ENCODE measurements around the gene UVRAG.
"Not testable (repeated sequence)": the region's sequence is repeated elsewhere in the genome, so short reads cannot be mapped to it uniquely, and the experiment has no call there.

UVRAG gene

GRCh38 chr11:75954039-75954438, 139.0 kb downstream of the UVRAG start:
- DNase-seq = no peak
- TF ChIP-seq GATA1 (IDR thresholded peaks at IDR 0.05; ENCODE audit: low read depth, low read length) (no peak), POLR2A (IDR thresholded peaks at IDR 0.05; ENCODE audit: low read length) (no peak)

GRCh38 chr11:75955443-75955842, 140.4 kb downstream of the UVRAG start:
- TF ChIP-seq POLR2A (IDR thresholded peaks at IDR 0.05; ENCODE audit: low read length) (no peak), GATA1 (IDR thresholded peaks at IDR 0.05; ENCODE audit: low read depth, low read length) (no peak)
- DNase-seq = no peak

- no peak for TF ChIP-seq GATA1 (IDR thresholded peaks at IDR 0.05; ENCODE audit: low read depth, low read length)
- no peak for TF ChIP-seq POLR2A (IDR thresholded peaks at IDR 0.05; ENCODE audit: low read length)
Measured at GRCh38 chr11:75959540-75959939, 144.5 kb downstream of the UVRAG start.

GRCh38 chr11:75964071-75964470, 149.1 kb downstream of the UVRAG start:
- TF ChIP-seq POLR2A (IDR thresholded peaks at IDR 0.05; ENCODE audit: low read length) (no peak), GATA1 (IDR thresholded peaks at IDR 0.05; ENCODE audit: low read depth, low read length) (no peak)

More at GRCh38 chr11:75959540-75959939, 144.5 kb downstream of the UVRAG start:
- no peak for DNase-seq

GRCh38 chr11:75966537-75967287, 151.7 kb downstream of the UVRAG start:
- TF ChIP-seq GATA1 (IDR thresholded peaks at IDR 0.05; ENCODE audit: low read depth, low read length) (no peak), POLR2A (IDR thresholded peaks at IDR 0.05; ENCODE audit: low read length) (no peak)
- no peak for DNase-seq

More at GRCh38 chr11:75964071-75964470, 149.1 kb downstream of the UVRAG start:
- no peak for DNase-seq

- TF ChIP-seq POLR2A (IDR thresholded peaks at IDR 0.05; ENCODE audit: low read length) (no peak), GATA1 (IDR thresholded peaks at IDR 0.05; ENCODE audit: low read depth, low read length) (no peak)
- DNase-seq = no peak
Measured at GRCh38 chr11:75968021-75968625, 153.1 kb downstream of the UVRAG start.

- DNase-seq = no peak
- TF ChIP-seq POLR2A (IDR thresholded peaks at IDR 0.05; ENCODE audit: low read length) (no peak), GATA1 (IDR thresholded peaks at IDR 0.05; ENCODE audit: low read depth, low read length) (no peak)
Measured at GRCh38 chr11:75969626-75970308, 154.8 kb downstream of the UVRAG start.

GRCh38 chr11:75973710-75974109, 158.7 kb downstream of the UVRAG start:
- not testable (repeated sequence) for DNase-seq

- not testable (repeated sequence) for DNase-seq
Measured at GRCh38 chr11:75979075-75979474, 164.1 kb downstream of the UVRAG start.

GRCh38 chr11:75979479-75980027, 164.5 kb downstream of the UVRAG start:
- DNase-seq = not testable (repeated sequence)

- no peak for DNase-seq
- TF ChIP-seq POLR2A (IDR thresholded peaks at IDR 0.05; ENCODE audit: low read length) = no peak
- TF ChIP-seq GATA1 (IDR thresholded peaks at IDR 0.05; ENCODE audit: low read depth, low read length) = no peak
Measured at GRCh38 chr11:75980031-75980430, 165.0 kb downstream of the UVRAG start.

- DNase-seq = no peak
- no peak for TF ChIP-seq GATA1 (IDR thresholded peaks at IDR 0.05; ENCODE audit: low read depth, low read length)
- no peak for TF ChIP-seq POLR2A (IDR thresholded peaks at IDR 0.05; ENCODE audit: low read length)
Measured at GRCh38 chr11:75981546-75981945, 166.5 kb downstream of the UVRAG start.

- TF ChIP-seq POLR2A (IDR thresholded peaks at IDR 0.05; ENCODE audit: low read length) (no peak), GATA1 (IDR thresholded peaks at IDR 0.05; ENCODE audit: low read depth, low read length) (no peak)
- peak; percentile 46 to 68 for DNase-seq
Measured at GRCh38 chr11:75982309-75982708, 167.3 kb downstream of the UVRAG start.

- TF ChIP-seq GATA1 (IDR thresholded peaks at IDR 0.05; ENCODE audit: low read depth, low read length) (no peak), POLR2A (IDR thresholded peaks at IDR 0.05; ENCODE audit: low read length) (no peak)
- no peak for DNase-seq
Measured at GRCh38 chr11:75986966-75987365, 172.0 kb downstream of the UVRAG start.

- no peak for DNase-seq
- no peak for TF ChIP-seq GATA1 (IDR thresholded peaks at IDR 0.05; ENCODE audit: low read depth, low read length)
- no peak for TF ChIP-seq POLR2A (IDR thresholded peaks at IDR 0.05; ENCODE audit: low read length)
Measured at GRCh38 chr11:75993126-75993525, 178.1 kb downstream of the UVRAG start.
